NCI-H1436 treated with DMSO at 0.1 percent for 48 hours (cell line): Measurements from ENCODE around the gene MEF2A.
A peak's percentile ranks its signal among the peaks of the same experiment; 100 is the strongest.
"Not testable (repeated sequence)": the region's sequence is repeated elsewhere in the genome, so short reads cannot be mapped to it uniquely, and the experiment has no call there.

Experiments used
- DNase-seq: peaks from one replicate; lab custom pipeline; 2025; lab: John Stamatoyannopoulos, UW

The MEF2A gene

DNA sequence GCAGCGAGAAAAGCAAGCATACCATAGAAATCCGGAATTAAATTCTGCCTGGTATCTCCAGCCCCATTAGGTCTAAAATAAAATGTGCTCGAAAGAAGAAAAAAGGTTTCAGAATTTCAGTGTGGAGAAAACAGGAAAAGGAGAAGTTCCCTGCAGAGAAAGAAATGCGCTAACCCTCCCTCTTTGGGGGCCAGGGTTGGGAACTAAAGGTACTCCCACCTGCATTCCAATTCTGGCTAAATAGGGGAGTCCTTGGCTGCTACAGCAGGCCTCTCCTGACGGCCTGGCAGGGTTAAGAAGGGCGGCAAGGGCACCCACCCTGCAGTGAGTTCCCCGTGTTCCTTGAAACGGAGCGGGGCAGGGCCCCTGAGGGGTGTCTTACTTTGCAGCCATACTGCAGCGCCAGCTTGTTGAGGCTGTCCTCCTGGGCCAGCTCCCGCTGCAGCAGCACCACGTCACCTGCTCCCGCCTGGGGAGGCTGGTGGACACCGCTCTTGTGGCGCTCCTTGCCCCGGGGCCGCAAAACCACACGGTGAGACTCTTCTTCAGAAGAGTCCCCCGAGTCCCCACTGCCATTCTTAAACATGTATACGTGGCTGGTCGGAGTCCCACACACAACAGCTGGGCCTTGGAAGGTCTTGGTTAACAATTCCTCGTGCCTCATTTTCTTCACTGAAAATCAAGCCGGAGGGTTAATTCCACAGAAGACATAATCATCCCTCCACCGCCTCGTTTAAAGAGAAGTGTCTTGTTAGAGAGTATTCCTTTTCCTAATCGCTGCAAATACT lies 165.7 kb downstream of the MEF2A start:
- DNase-seq = no peak

DNA sequence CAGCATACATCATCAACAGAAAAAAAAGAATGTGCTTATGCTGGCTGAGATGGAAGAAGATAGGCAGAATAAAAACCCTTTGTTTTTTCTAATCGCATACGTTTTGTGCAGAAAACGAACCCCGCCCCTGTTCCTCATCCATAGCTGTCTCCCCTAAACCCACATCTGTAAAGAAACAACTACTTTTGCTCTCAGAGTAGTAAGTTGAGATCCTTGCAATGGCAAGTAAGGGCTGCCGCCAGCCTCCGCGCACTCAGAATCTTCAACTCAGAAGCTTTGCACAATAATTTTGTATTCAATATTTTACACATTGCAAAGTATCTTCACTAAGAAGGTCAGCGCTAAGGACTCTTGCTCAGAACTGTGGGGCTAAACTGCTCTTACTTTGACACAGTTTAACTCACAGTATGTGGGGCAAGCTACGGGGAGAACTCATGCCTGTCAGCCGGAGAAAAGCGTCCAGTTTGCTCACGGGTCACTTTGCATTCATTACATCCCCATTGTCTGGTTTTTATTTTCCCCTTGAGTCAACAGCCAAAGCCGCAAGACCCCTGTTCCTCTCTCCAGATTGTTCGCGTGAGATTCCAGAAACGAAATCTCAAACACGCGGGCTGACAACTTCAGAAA lies 166.5 kb downstream of the MEF2A start:
- DNase-seq = no peak

GRCh38 chr15:99732751-99733267 lies 167.0 kb downstream of the MEF2A start:
- no peak for DNase-seq

GRCh38 chr15:99733268-99734039 lies 167.7 kb downstream of the MEF2A start, which contains the start of gene LYSMD4:
Gene LYSMD4, minus strand, starts transcription at chr15:99733437. Its CDS starts 1,438 bp downstream, at chr15:99731999.
- peak; percentile 53 for DNase-seq

GRCh38 chr15:99734040-99734291 lies 168.2 kb downstream of the MEF2A start:
- DNase-seq = not testable (repeated sequence)

- no peak for DNase-seq
These were observed 168.8 kb downstream of the MEF2A start for GRCh38 chr15:99734575-99734974.

- DNase-seq = no peak
These were observed 170.1 kb downstream of the MEF2A start for GRCh38 chr15:99735868-99736267.

GRCh38 chr15:99736702-99737101 lies 170.9 kb downstream of the MEF2A start:
- no peak for DNase-seq

GRCh38 chr15:99738021-99738847 lies 172.4 kb downstream of the MEF2A start:
- DNase-seq = no peak

- DNase-seq = no peak
These were observed 176.1 kb downstream of the MEF2A start for GRCh38 chr15:99741835-99742234.

DNA sequence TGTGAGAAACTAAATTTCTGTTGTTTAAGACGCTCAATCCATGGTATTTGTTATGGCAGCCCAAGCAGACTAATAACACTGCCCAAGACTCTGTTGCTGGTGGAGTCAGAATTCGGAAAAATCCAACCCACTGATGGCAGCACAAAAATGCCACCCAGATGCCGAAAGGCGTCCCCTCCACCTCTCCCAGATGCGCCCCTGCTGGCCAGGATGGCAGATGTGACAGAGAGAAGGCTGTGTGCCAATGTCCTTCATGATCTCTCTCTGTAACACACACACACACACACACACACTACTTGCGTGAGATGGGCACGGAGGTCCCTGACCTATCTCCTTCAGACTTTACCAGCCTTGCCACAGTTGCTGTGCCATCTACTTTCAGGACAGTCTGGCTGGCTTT lies 178.4 kb downstream of the MEF2A start:
- no peak for DNase-seq

- no peak for DNase-seq
These were observed 179.7 kb downstream of the MEF2A start for GRCh38 chr15:99745370-99746086.

DNA sequence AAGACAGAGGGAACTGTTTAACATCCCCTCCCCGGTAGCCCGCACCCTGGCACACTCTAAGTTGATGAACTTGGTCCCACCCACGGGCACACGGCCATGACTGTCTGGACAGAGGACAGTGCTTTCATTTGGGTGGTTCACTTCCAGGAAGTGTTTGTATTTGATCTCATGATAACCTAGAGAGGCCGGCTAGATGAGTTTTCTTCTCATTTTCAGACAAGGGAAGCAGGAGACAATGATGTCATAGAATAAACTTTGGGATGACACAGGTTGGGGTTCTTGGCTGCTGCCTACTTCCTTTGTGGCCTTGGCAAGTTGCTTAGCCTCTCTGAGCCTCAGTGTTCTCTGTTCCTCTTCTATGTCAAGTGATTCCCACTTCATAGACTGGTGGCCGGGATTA lies 183.6 kb downstream of the MEF2A start:
- no peak for DNase-seq

- DNase-seq = not testable (repeated sequence)
These were observed 184.5 kb downstream of the MEF2A start for GRCh38 chr15:99750326-99750725.

GRCh38 chr15:99752556-99752955 lies 186.8 kb downstream of the MEF2A start:
- no peak for DNase-seq

GRCh38 chr15:99753066-99753465 lies 187.3 kb downstream of the MEF2A start:
- no peak for DNase-seq

DNA sequence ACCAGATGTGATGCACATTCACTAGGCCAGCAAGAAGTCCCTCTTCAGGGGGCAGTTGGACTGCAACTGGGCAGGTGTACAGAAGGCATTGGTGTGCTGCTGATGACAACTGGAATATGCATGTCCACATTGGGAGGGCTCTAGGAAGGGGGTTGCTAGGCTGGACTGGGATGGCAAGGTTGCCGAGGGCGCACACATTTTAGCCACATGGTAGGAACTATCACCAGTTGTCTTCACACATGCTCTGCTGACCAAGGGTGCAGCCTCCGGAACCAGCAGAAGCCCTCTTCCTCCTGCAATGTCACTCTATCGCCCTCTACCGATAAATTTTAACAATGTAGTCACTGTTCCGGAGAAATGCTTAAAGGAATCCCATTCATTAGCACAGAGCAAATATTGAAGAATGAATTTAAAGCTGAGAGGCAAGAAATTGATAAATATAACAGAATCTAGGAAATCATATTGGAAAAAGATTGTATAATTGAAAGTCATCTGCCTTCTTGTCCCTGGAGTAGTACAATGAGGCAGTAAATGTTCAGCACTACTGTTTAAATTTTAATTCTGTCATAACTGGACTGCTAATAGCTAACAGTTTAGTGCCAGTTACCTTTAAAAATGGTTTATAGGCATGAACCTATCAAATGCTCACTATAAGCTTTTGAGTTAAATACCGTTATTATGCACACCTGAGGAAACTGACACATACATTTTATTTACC lies 190.1 kb downstream of the MEF2A start:
- DNase-seq = no peak

GRCh38 chr15:99762288-99762687 lies 196.5 kb downstream of the MEF2A start:
- DNase-seq = no peak

DNA sequence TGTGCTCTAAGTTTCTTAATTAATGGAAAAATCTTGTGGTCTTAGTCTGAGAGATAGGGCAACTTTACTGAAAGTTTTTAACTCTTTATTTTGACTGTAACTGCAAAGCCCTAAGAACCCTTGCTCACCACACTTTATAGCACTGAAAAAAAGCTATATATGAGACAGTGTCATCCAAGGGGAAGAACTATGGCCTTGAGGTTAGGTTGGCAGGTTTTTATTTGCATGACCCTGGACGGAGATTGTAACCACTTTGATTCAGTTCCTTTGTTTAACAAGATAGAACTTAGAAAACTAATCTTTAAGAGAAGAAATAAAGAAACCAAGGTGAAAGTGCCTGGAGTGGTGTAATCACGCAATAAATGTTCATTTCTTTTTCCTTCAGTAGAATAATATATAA lies 198.0 kb downstream of the MEF2A start:
- DNase-seq = no peak

DNA sequence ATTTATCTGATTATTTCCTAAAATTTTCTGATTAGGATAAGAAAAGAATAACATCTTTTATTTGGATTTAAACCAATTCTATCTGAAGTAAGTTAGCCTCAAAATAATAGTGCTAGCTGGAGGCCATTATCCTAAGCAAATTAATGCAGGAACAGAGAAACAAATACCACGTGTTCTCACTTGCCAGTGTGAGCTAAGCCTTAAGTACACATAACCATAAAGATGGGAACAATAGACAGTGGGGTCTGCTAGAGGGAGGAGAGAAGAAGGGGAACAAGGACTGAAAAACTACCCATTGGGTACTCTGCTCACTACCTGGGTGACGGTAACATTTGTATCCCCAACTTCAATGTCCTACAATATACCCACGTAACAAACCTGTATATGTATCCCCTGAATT lies 198.7 kb downstream of the MEF2A start:
- no peak for DNase-seq
